Measurements from ENCODE around the gene FTO.

Gene FTO

GRCh38 chr16:53901408-53901807, 197.5 kb downstream of the FTO start:
- no peak for DNase-seq (ENCODE audit: low read depth)

DNA sequence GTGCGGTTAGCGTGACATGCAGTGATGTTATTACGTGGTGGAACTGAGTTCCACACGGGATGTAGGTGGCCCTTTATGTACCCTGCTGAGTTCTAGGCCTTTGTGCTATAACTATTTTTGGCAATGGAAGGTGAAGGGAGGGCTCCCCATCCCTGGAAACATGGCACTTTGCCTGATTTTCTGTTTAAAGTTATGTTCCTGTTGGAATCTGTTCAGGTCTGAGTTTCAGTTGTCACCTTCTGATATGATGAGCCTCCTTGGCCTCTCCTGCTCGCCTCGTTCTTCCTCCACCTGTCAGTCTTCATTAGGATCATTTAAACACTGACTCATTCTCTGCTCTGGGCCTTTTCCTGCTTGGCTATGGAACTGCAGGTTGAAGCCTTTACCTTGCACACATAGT, 200.6 kb downstream of the FTO start:
- DNase-seq (ENCODE audit: low read depth), result no peak

DNA sequence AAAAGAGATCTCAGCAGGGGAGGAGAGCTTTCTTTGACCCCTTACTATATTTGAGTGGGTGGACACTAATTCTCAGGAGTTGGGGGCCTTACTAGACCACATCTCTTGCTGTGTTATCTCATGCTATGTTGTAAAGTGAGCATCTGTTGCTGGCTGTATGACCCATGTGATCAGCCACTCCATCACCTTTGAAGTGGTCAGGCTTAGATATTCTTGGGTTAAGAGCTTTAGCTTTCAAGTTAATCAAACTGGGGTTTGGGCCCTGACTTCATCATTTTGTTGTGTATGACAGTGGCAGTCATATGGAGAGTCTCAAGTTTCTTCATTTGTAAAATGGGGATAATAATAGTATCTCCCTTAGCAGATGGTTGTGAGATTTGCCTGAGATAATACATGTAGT, 201.1 kb downstream of the FTO start:
- no peak for DNase-seq (ENCODE audit: low read depth)

DNA sequence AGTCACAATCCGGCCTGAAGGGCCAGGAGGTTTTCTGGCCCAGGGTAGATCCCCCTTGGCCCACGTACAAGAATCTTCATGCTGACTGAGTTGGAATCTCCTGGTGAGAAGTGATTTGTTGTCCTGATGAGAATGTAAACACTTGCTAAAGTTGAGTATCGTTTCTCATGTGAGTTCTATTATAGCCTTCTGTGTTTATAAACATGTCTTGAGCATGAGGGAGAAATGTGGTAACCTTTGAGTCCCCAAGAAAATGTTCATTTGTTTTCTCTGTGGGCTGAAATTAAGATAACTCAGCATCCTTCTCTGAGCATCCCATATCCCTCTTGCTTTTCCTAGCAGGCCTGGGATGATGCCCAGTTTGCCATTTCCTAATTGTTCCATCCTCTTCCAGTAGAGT, 204.8 kb downstream of the FTO start:
- no peak for DNase-seq (ENCODE audit: low read depth)

GRCh38 chr16:53910990-53911389, 207.0 kb downstream of the FTO start:
- DNase-seq (ENCODE audit: low read depth), result no peak

DNA sequence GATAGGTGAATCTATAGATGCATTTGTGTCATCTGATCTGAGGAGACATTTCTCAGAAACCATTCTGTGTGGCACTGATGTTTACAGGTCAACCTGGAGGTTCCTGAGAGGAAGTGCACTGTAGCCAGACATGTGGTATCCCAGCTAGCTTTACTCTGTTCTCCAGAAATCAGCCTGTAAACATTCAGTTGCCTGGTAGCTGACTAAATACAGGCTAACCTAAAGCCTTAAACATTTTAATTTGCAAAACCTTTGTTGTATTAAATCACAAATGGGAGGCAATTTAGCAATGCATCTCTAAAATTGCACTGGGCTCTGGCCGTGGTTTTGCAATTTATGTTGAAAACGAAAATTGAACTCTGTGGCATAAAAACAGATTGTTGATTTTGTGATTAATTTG, 207.6 kb downstream of the FTO start:
- DNase-seq (ENCODE audit: low read depth), result no peak

DNA sequence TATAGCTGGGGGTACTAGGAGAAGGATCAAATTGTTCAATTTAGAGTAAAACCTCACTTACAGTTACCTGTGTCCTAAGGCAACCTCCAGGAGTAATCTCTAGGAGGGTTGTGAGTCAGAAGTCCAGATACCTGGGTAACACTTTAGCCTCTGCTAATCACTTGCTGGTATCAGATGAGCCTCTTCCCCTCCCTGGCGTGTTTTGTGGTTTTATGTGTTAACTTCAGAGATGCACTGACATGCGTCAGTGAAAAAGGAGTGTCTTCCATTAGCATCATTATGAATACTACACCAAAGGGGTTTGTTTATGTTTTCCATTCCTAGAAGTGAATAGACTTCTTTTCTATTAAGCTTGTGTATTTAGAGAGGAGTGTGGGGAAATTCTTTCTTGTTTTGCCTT, 208.2 kb downstream of the FTO start:
- DNase-seq (ENCODE audit: low read depth), result no peak

DNA sequence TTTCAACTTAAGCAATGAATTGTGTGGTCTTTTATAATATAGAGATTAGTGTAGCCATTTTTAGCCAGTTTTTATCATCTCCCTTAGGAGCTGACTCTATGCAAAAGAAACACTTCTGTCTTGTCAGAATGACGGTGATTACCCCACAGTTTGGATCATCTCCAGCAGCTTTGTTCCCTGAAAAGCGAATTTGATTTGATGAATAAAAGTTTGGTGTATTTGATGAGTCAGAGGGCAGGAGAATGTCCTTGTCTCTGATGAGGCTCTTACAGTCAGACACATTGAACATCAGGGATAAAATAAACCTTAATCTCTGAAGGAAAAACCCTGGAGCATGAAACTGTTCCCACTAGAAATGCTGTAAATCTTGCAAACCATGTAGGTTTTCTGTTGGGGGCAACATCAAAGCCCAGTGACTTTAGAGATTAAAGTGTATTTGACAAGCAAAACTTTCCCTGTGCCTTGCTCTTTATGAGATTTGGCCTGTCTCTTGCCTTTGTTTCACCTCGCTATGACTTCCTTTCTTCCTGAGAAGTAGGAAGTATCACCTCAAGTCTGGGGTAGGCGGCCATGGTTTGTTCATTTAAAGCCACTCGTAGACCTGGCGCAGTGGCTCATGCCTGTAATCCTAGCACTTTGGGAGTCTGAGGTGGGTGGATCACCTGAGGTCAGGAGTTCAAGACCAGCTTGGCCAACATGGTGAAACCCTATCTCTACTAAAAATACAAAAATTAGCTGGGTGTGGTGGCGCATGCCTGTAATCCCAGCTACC, 209.3 kb downstream of the FTO start:
- DNase-seq (ENCODE audit: low read depth), result peak; percentile 90

DNA sequence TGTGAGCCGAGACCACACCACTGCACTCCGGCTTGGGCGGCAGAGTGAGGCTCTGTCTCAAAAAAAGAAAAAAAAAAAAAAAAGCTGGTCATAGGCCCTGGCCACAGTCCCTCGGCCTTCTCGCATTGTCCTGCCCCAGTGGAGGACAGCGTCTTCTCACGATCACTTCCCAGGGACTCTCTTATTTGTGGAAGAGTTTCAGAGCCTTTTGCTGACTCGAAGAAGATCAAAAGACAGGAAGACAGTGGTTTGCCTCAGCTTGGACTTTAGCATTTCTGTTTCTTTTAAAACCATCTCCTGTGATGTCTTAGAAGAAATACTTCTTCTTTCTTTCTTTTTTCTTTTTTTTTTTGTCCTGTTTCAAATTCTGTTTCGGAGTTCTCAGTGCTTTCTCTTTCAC, 210.0 kb downstream of the FTO start:
- no peak for DNase-seq (ENCODE audit: low read depth)

- DNase-seq (ENCODE audit: low read depth), result no peak
These were observed 210.8 kb downstream of the FTO start for GRCh38 chr16:53914736-53915135.

GRCh38 chr16:53915452-53916160, 211.7 kb downstream of the FTO start:
- DNase-seq (ENCODE audit: low read depth), result no peak

DNA sequence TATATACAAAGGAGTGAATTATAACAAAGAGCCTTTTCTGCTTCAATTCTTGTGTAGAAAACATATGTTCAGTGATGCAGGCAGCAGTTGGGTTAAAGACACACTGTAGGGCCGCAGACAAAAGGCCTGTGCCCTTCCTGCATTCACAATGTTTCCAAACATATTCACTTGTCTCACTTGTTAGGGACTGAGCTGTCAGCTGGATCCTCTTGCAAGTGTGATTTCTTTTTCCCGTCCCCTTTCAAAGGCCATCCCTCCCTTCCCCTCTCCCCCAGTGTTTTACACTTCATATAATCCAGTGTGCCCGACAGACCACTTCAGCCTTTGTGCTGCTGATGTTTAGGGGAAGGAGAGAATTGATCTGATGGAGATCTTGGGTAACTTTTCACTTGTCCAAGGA, 217.0 kb downstream of the FTO start:
- DNase-seq (ENCODE audit: low read depth), result no peak

DNA sequence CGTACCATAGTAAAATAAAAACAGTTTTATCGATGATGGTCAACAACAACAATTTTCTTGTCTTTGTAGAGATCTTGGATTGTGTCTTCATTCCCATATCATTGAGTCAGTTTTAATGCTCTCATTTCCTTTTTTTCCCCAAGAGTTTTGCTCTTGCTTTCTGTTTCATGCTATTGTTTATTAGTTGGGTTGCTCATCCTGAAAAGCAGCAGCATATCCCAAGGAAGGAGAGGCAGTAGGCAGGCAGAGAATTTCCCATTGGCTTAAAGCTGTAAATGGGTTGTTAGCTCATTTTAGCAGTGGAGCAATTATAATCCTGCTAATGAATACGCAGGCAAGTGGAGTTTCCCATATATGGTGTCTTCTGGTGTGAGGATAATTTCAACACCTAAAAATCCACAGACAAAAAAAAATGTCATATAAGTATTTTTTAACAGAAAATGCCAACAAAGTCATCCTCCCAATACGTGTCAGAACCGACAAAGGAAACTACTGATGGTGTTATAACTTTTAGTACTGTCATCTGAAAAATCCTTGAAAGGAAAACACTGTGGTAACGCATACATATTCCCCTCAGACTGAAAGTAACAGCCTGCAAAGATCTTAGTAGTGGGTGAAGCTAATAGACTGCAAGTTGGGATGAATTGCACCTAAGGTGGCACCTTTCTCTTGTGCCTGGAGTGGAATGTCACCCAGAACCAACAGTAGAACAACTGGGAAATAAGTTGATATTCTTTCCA, 218.3 kb downstream of the FTO start:
- no peak for DNase-seq (ENCODE audit: low read depth)

GRCh38 chr16:53922807-53923571, 219.0 kb downstream of the FTO start:
- no peak for DNase-seq (ENCODE audit: low read depth)

DNA sequence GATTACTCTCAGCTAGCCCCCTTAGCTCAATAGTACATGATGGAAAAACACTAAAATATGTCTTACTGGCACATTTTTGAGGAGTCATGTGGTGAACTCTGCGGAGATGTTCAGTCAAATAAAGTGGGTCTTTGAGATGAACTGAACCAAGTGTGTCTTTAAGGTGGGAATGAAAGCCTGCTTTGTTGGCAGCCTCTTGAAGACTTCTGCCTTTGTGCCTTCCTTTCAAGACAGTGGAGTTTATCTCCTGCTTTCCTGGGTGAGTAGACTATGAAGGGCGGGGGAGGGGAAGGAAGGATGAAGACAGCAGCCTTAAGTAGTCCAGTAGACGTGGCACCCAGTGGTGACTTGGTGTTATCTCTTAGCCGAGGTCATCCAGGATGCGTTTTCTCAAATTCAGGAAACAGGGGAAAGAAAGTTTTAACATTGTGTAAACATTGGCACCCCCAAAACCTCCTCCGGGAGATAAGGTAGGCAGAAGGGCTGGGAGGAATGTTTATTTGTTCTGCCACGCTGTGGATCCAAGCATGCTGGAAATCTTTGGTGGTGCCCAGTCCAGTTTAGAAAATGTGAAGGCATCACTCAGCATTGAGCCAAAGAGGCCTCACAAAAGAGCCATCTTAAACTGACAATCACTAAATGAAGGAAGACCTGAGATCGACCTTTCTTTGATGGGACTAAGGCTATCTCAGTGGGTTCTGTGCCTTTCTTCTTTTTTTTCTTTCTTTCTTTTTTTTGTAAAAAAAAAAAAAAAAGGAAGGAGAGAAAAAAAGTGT, 220.6 kb downstream of the FTO start:
- DNase-seq (ENCODE audit: low read depth), result no peak

GRCh38 chr16:53925107-53925410, 221.1 kb downstream of the FTO start:
- peak; percentile 52 for DNase-seq (ENCODE audit: low read depth)

- DNase-seq (ENCODE audit: low read depth), result no peak
These were observed 221.6 kb downstream of the FTO start for GRCh38 chr16:53925526-53925925.

- no peak for DNase-seq (ENCODE audit: low read depth)
These were observed 222.3 kb downstream of the FTO start for GRCh38 chr16:53926209-53926608.

GRCh38 chr16:53932975-53933374, 229.0 kb downstream of the FTO start:
- no peak for DNase-seq (ENCODE audit: low read depth)

DNA sequence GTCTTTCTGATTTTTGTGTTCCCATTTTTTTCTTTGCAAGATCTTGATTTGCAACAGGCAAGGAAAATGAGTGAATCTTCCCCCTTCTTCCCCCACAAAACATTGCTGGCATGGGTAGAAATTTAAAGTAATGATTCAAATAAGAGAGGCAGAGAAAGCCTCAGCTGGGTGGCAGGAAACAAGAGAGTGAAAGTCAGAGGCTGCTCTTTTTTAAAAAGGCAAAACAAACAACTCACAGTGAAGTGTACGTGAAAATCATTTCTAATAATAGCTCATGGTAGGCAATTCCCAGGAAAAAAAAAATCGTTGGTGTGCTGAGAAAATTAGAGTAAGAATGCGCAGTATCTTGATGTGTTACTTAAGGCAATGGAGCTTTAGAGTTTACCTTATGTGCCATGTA, 229.5 kb downstream of the FTO start:
- DNase-seq (ENCODE audit: low read depth), result no peak

- DNase-seq (ENCODE audit: low read depth), result no peak
These were observed 232.1 kb downstream of the FTO start for GRCh38 chr16:53936052-53936451.

- DNase-seq (ENCODE audit: low read depth), result no peak
These were observed 232.6 kb downstream of the FTO start for GRCh38 chr16:53936529-53936928.
